ENCODE results near the gene PLCL2.

DNA sequence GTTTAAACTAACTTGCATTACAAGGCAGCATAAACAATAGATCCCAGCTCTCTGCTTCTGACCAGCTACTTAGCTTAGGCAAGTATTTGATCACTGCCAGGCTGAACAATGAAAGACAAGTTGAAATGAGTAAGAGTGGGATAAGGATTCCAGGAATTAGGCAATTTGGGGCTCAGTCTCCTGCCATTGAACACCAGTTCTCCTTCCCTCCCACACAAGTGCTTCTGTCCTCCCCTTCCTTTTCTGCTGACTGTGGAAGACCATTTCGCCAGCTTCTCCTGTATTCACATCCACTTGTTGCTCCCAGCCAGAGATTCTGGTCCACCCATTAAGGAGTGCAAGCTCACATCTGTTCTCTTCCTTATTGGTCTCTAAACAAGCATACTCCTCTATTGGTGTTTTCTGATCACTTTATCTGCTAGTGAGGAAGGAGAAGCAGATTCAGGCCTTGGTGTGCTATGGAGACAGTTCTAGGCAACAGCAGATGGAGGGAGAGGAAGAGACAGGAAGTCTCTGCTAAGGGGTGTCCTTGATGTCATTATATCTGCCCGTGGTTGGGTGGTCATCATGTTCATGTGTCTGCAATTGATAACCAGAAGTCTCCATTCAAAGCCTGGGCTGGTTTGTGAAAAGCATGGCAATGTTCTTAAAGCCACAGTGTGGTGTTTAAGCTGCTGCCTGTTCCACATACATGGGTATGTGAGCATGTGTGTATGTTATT, 121.5 kb downstream of the PLCL2 start:
- TF ChIP-seq POLR2AphosphoS5 (IDR thresholded peaks at IDR 0.05; ENCODE audit: borderline replicate concordance, low read depth, low read length): no peak
- no peak for TF ChIP-seq EZH2 (IDR thresholded peaks at IDR 0.05)

Data from SK-N-MC (cell line).